Activated T-cell treated with anti-CD3 and anti-CD28 coated beads, Interleukin-2, amount 50 U/mL, for 4 hours (primary cell): Measurements from ENCODE around the gene POLQ. TPM values are rescaled to one million over a fixed set of nuclear protein-coding genes. Genes with fewer than 3 reads are reported as not detected.
A peak's percentile ranks its signal among the peaks of the same experiment; 100 is the strongest.
"Not testable (repeated sequence)": the region's sequence is repeated elsewhere in the genome, so short reads cannot be mapped to it uniquely, and the experiment has no call there.

Source experiments
- ATAC-seq, 2 donors: fragments of 200-7000 bp; cut with Tn5 transposase; one replicate each; pipeline ENCODE4 v1.10.0; 2021
- DNase-seq: peaks from one replicate; pipeline ENCODE4 v3.0.0-alpha.2; 2020
- H3K27me3 Mint-ChIP-seq: one replicate; pipeline ENCODE4 v1.8.0; 2021; ENCODE audit warnings: low read depth, mixed read lengths
- H3K36me3 Mint-ChIP-seq: one replicate; pipeline ENCODE4 v1.8.0; 2022; ENCODE audit warnings: mixed read lengths; ENCODE audit not compliant: insufficient read depth
- H3K4me1 Mint-ChIP-seq: one replicate; pipeline ENCODE4 v1.8.0; 2021; ENCODE audit warnings: low read depth, mixed read lengths
- H3K4me3 Mint-ChIP-seq: one replicate; pipeline ENCODE4 v1.8.0; 2021; ENCODE audit warnings: mild to moderate bottlenecking, moderate library complexity, mixed read lengths
- H3K9me3 Mint-ChIP-seq: one replicate; pipeline ENCODE4 v1.8.0; 2021; ENCODE audit warnings: mixed read lengths
- total RNA-seq, 3 donors: library from RNA; stranded (reverse); gene quantifications; one replicate each; pipeline ENCODE4 v1.2.1, GENCODE V29; 2021

POLQ gene
- 1 to 10 TPM; 2.9 to 4.4 (median 3.8) TPM for total RNA-seq

DNA sequence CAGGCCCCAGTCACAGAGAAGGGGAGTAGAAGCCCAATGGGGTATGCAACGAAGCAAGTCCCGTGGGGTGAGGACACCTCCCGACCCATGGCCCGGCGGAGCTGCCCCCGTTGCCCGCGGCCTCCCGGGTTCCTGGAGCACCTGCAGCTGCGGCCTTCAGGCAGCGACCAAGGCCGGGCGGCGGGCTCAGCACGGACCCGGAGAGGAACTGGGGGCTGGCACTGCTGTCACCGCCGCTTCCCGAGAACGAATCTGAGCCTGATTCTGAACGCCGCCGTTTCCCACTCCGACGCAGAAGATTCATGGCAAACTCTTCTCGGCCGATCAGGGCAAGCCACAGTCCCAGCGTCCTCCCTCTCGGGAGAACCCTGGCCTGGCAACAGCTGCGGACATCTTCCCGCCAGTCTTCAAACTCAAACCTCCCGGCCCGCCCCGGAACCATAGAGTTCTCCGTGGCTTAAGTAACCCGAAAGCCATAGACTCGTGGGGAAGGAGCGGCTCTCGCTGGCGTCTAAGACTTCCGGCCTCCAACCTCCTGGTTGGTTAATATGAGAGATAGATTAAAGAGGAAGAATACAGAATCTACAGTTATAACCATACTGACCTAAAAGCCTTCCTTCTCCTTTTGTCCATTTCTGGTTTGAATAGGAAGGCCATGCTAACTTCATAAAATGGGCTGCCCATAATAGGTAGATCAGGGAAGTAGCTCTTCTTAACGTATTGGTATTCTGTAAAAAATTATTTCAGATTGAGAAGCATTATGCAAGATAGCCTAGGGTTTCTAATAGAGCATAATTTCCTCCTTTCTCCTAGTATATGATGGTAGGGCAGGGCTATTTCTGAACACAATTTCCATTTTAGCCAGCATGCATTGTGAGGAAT, at the start of gene POLQ:
POLQ (minus strand) TSS at position 415 of the 882 bp plus-strand sequence; CDS start at position 304, 111 bp downstream.
- Mint-ChIP-seq H3K4me3 (peak within 1 kb of the TSS; percentile 84), H3K9me3 (no peaks in the 10 kb centered on the region), H3K27me3 (no peaks in the 10 kb centered on the region), H3K36me3 (no peaks in the 10 kb centered on the region), H3K4me1 (peaks cover 6% of the 10 kb centered on the region)
- DNase-seq (peak; percentile 79), ATAC-seq (peak; percentile 99 to 100)

DNA sequence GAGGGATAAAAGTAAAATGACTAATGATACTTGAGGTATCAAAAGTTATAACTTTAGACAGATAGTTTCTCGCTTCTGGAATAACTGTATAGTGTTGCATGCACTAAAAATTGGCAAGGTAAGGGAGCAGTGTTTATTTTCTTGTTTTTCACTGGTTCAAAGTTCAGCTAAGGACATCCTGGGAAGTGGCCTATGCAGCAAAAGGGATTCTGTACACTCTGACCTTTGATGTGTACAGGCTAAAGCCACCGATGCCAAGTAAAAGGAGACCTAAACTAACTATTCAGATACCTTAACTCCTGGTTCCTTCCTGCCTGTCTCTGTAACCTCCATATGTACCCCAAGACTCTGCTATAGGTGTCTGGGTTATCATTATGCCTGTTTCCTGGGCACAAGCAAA, 49.1 kb upstream of the POLQ start:
- Mint-ChIP-seq H3K9me3 (no peaks in the 10 kb centered on the region), H3K4me1 (no peaks in the 10 kb centered on the region), H3K27me3 (peaks cover 2% of the 10 kb centered on the region), H3K4me3 (no peak overlapping the region), H3K36me3 (no peaks in the 10 kb centered on the region)
- DNase-seq (no peak), ATAC-seq (no peak)

DNA sequence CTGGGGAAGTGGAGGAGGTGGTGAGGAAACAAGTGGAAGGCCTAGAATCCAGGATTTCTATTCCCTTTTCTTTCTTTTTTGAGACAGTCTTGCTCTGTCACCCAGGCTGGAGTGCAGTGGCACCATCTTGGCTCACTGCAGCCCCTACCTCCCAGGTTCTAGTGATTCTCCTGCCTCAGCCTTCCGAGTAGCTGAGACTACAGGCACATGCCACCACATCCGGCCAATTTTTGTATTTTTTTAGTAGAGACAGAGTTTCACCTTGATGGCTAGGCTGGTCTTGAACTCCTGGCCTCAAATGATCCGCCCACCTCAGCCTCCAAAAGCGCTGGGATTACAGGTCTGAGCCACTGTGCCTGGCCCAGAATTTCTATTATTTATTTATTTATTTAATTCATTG, 48.0 kb upstream of the POLQ start:
- H3K27me3 Mint-ChIP-seq, H3K36me3 Mint-ChIP-seq, H3K4me1 Mint-ChIP-seq, H3K4me3 Mint-ChIP-seq, H3K9me3 Mint-ChIP-seq, DNase-seq, ATAC-seq: not testable (repeated sequence)

DNA sequence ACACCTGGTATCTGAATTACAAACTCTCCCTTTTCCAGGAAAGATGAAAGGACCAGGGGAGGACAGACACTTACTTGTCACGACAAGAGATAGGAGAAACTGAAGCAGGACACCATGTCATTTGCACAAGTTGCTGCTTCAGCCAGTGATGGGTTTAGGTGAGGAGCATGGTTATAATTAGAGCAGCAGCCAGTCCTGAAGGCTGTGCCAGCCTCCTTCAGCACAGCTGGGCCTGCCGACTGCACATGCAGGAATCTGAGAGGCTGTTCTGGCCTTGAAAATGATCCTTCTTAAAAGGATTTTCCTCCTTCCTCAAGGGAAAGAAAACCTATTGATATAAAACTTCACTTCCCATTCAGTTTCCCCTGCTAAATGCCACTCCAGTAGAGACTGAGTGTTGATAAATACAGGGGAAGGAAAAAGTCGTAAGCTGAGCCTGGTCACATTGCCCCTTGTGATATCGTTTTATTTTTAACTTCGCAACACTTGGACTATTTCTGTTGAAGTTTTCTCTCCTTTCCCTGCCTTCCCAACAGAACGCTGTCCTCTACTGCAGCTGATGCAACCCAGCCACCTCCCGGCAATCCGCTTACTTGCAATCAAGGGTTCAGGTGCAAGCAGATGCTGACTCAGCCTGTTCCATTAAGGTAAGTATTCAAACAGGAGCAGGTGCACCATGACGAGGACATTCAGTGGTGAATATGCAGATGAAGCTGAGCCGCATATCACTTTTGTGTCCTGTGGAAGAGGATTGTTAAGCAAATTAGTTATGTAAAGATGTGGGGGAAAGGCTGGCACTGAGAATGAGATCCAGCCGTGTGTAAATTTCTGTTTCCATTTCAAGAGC, 47.3 kb upstream of the POLQ start, which contains the start of gene FBXO40:
FBXO40 (plus strand) TSS at position 524 of the 847 bp plus-strand sequence. CDS start 27,197 bp downstream, outside the sequence.
- Mint-ChIP-seq H3K27me3 (peaks cover 2% of the 10 kb centered on the region), H3K4me3 (no peak within 1 kb of the TSS), H3K36me3 (no peaks in the 10 kb centered on the region), H3K4me1 (no peaks in the 10 kb centered on the region), H3K9me3 (no peaks in the 10 kb centered on the region)
- DNase-seq (no peak), ATAC-seq (no peak)

DNA sequence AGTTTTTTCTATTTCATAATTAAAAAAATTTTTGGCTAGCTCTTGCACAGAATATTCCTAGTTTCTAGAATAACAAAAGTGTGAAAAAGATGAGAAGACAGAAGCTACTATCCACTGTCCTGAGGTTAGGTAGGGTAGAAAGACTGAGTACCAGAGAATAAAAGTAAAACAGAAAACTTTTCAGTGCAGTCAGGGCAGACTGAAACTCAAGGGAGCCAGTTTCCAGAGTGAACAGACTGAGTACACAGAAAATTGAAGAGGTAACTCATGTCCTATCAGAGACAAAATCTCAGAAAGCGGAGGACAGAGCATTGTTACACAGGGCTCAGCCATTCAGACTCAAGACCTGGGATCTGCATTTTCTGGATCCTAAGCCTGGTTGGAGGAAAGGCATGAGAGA, 38.6 kb upstream of the POLQ start:
- peaks cover 10% of the 10 kb centered on the region for H3K27me3 Mint-ChIP-seq

DNA sequence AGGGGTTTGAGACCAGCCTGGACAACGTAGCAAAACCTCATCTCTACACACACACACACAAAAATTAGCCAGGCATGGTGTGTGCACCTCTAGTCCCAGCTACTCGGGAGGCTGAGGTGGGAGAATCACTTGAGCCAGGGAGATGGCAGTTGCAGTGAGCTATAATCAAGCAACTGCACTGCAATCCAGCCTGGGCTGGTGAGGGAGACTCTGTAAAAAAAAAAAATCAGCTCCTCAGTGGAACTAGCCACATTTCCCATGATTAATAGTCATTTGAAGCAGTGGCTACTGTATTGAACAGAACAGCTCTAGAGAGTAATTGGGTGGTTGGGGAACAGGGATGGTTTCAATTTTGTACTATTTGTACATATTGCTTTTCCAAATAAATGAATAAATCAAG, 35.9 kb upstream of the POLQ start:
- DNase-seq (no peak), ATAC-seq (no peak)
- no peaks in the 10 kb centered on the region for H3K9me3 Mint-ChIP-seq
- H3K4me3 Mint-ChIP-seq: no peak overlapping the region
- no peaks in the 10 kb centered on the region for H3K36me3 Mint-ChIP-seq
- H3K4me1 Mint-ChIP-seq: no peaks in the 10 kb centered on the region
- peaks cover 10% of the 10 kb centered on the region for H3K27me3 Mint-ChIP-seq

More for the DNA sequence above, 38.6 kb upstream of the POLQ start:
- DNase-seq: no peak
- H3K4me3 Mint-ChIP-seq: no peak overlapping the region
- H3K9me3 Mint-ChIP-seq: no peaks in the 10 kb centered on the region
- no peaks in the 10 kb centered on the region for H3K4me1 Mint-ChIP-seq
- no peak for ATAC-seq
- no peaks in the 10 kb centered on the region for H3K36me3 Mint-ChIP-seq

DNA sequence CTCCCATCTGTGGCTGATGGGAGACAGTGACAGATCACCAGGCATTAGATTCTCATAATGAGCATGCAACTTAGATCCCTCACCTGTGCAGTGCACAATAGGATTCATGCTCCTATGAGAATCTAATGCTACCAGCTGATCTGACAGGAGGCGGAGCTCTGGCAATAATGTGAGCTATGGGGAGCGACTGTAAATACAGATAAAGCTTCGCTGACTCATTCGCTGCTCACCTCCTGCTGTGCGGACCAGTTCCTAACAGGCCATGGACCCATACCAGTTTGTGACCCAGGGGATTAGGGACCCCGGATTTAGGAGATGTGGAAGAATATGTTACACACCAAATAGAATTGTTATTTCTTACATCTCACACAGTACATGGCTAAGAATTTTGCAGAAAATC, 28.7 kb upstream of the POLQ start:
- ATAC-seq (no peak), DNase-seq (no peak)
- Mint-ChIP-seq H3K36me3 (no peaks in the 10 kb centered on the region), H3K4me3 (no peak overlapping the region), H3K9me3 (no peaks in the 10 kb centered on the region), H3K4me1 (no peaks in the 10 kb centered on the region), H3K27me3 (peaks cover 1% of the 10 kb centered on the region)

DNA sequence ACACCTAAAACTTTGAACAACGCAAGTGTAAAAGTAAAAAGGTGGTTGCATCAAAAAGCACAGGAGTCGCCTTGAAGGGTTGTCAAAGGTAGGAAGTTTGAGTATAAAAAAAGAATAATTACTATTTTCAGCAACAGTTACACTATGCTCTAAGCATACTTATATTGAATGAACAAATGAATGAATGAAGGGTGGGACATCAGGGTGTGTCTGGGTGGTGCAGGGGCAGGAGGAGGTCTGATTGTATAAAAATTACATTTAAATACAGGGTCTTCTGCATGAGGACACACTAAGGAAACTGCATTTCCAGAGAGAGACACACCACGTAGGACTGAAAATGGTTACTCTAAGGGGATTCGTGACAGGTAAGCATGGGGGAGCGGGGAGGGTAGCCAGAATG, 21.9 kb upstream of the POLQ start, which contains the start of gene ARGFX:
ARGFX (plus strand) TSS at position 301 of the 400 bp plus-strand sequence. CDS start 2,765 bp downstream, outside the sequence.
- no peaks in the 10 kb centered on the region for H3K4me1 Mint-ChIP-seq
- no peak within 1 kb of the TSS for H3K4me3 Mint-ChIP-seq
- no peaks in the 10 kb centered on the region for H3K9me3 Mint-ChIP-seq
- DNase-seq (no peak), ATAC-seq (no peak)
- H3K27me3 Mint-ChIP-seq: no peaks in the 10 kb centered on the region
- no peaks in the 10 kb centered on the region for H3K36me3 Mint-ChIP-seq

DNA sequence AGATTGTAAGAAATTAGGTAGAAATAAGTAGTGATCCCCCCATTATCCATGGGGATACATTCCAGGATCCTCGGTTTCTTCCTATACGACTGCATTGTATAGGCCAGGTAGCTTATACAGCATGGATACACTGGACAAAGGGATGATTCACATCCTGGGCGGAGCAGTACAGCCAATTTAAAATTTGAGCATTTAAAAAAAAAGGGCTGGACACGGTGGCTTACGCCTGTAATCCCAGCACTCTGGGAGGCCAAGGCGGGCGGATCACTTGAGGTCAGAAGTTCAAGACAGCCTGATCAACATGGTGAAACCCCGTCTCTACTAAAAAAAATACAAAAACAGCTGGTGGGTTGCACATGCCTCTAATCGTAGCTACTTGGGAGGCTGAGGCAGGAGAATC, 21.0 kb upstream of the POLQ start:
- no peaks in the 10 kb centered on the region for H3K36me3 Mint-ChIP-seq
- H3K9me3 Mint-ChIP-seq: no peaks in the 10 kb centered on the region
- no peaks in the 10 kb centered on the region for H3K27me3 Mint-ChIP-seq
- no peak overlapping the region for H3K4me3 Mint-ChIP-seq
- no peaks in the 10 kb centered on the region for H3K4me1 Mint-ChIP-seq
- ATAC-seq: no peak
- DNase-seq: no peak

DNA sequence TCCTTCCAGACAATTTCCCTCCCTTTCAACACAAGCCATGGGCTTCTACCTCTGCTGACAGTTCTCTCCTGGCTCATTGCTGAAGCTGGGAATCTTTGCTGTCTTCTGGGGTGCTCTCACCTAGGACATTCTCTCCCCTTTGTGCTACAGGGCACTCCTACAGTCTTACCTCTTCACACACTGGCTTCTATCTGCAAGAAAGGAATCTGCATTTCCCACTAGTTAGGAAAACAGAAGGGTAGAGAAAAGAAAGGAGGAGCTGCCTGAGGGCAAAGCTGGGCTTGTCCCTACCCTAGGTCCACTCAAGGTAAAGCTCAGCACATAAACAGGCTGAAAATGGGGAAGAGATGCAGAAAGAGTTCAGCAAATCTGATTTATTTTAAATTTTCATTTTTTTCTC, 16.4 kb upstream of the POLQ start:
- no peaks in the 10 kb centered on the region for H3K4me1 Mint-ChIP-seq
- ATAC-seq (no peak), DNase-seq (no peak)
- peaks cover 10% of the 10 kb centered on the region for H3K27me3 Mint-ChIP-seq
- no peak overlapping the region for H3K4me3 Mint-ChIP-seq
- no peaks in the 10 kb centered on the region for H3K36me3 Mint-ChIP-seq
- H3K9me3 Mint-ChIP-seq: no peaks in the 10 kb centered on the region

DNA sequence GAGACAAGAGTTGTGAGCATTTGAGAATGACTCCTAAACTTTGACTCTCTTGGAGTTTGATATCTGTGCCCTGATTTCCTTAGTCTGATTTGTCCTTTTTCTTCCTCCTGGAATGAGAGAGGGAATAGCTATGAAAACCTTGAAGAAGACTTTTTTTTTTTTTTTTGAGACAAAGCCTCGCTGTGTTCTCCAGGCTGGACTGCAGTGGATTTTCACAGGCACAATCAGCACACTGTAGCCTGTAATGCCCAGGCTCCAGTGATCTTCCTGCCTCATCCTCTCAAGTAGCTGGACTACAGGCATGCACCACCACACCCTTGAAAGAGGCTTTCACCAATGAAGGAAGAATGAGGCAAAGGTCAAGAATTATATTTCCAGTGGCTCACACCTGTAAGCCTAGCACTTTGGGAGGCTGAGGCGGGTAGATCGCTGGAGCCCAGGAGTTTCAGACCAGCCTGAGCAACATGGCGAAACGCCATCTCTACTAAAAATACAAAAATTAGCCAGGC, 11.7 kb upstream of the POLQ start:
- no peak for ATAC-seq
- H3K4me1 Mint-ChIP-seq: no peaks in the 10 kb centered on the region
- H3K9me3 Mint-ChIP-seq: no peaks in the 10 kb centered on the region
- H3K27me3 Mint-ChIP-seq: peaks cover 10% of the 10 kb centered on the region
- no peak for DNase-seq
- no peaks in the 10 kb centered on the region for H3K36me3 Mint-ChIP-seq
- no peak overlapping the region for H3K4me3 Mint-ChIP-seq

DNA sequence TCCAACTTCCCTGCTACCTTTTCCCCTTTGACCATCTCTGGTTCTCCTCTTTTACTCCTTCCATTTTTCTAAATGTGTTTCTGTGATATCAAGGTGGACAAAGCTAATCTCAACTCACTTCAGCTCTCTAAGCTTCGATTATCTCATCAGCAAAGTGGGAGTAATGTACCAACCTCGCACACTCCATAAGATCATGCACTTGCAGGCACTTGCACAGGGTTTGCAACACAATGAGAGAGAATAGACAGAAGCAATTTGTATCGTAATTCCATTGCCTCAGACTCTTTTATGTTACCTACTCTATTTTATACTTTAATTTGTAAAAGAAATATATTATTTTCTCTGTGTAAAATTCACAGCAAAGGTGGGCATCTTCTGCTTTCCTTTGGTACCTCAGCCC, 7.0 kb upstream of the POLQ start:
- H3K27me3 Mint-ChIP-seq: peaks cover 2% of the 10 kb centered on the region
- no peak for ATAC-seq

DNA sequence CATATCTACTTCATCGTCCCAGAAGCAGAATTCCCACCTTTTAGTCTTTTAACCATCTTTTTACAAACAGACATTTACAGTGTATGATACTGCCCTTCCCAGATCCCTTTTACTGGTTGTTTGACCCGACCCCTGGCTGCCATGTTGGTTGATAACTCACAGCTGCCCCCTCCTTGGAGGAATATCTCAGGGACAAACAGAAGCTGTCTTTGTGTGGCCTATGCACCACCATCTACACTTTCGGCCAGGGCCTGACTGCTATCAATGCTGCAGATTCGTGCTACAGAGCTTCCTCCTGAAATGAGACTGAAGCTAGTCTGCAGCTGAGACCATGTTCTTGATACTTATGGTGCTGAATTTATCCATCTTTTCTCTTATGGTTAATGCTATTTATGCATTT, 6.6 kb upstream of the POLQ start:
- H3K4me1 Mint-ChIP-seq: no peaks in the 10 kb centered on the region
- ATAC-seq (no peak), DNase-seq (no peak)
- no peak overlapping the region for H3K4me3 Mint-ChIP-seq
- H3K27me3 Mint-ChIP-seq: peaks cover 2% of the 10 kb centered on the region
- H3K9me3 Mint-ChIP-seq: no peaks in the 10 kb centered on the region
- H3K36me3 Mint-ChIP-seq: no peaks in the 10 kb centered on the region

More for the DNA sequence above, 7.0 kb upstream of the POLQ start:
- no peak for DNase-seq
- Mint-ChIP-seq H3K9me3 (no peaks in the 10 kb centered on the region), H3K4me3 (no peak overlapping the region), H3K36me3 (no peaks in the 10 kb centered on the region), H3K4me1 (no peaks in the 10 kb centered on the region)

DNA sequence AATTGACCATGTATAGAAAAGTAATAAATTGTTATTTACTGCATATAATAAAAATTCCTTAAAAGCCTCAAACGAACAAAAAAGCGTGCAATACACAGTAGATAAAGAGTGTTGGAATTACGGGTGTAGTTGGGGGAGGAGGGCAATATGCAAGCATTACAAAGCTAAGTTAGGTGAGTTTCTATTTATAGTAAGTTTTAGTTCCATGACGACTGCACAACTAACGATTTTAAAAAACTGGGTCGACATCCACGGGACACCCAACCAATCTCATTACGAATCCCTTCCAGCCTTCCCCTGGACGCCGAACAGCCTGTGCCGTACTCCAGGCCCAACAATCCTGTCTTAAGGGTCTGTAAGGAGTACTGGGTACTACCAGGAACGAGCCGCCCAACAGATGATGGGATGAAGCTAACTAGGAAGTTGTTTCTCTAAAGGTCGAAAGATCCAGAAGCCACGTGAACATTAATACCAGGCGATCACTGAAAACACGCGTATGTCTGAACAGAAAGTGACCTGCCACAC, 677 bp downstream of the POLQ start:
- no peak for DNase-seq
- Mint-ChIP-seq H3K36me3 (no peaks in the 10 kb centered on the region), H3K4me3 (peak overlapping the region; percentile 84), H3K27me3 (no peaks in the 10 kb centered on the region), H3K4me1 (peaks cover 6% of the 10 kb centered on the region), H3K9me3 (no peaks in the 10 kb centered on the region)
- peak; percentile 3 to 4 for ATAC-seq
